SK-N-SH (cell line): ENCODE data around the gene AUP1.

Experiments used
- CHD2 ChIP-seq: fragments of 150-350 bp; IDR thresholded peaks from 2 replicates; pipeline ENCODE4 v1.6.1; 2018; ENCODE audit warnings: low read length; ENCODE audit not compliant: partially characterized antibody
- EP300 ChIP-seq, 2 experiments: IDR thresholded peaks; 2 replicates each; pipeline versions ENCODE4 v1.4.0 to v1.6.1; 2012; ENCODE audit warnings: borderline replicate concordance in 1 of 2, low read depth in 1 of 2, low read length in 1 of 2
- EZH2phosphoT487 ChIP-seq: fragments of 200-600 bp; sonication (generic); IDR thresholded peaks from 2 replicates; pipeline ENCODE4 v1.6.1; 2017; ENCODE audit warnings: low read depth, mixed run types, mild to moderate bottlenecking, antibody characterized with exemption, moderate library complexity, borderline replicate concordance
- JUND ChIP-seq: IDR thresholded peaks from 2 replicates; pipeline ENCODE4 v1.4.0; 2012
- MAX ChIP-seq: IDR thresholded peaks from 2 replicates; pipeline ENCODE4 v1.4.0; 2012; ENCODE audit warnings: low read depth
- POLR2AphosphoS5 ChIP-seq: IDR thresholded peaks from 2 replicates; pipeline ENCODE4 v1.6.1; 2012; ENCODE audit warnings: low read depth, low read length
- SIN3A ChIP-seq: IDR thresholded peaks from 2 replicates; pipeline ENCODE4 v1.6.1; 2012; ENCODE audit warnings: low read depth, mild to moderate bottlenecking, low read length, moderate library complexity, borderline replicate concordance
- SMC3 ChIP-seq: IDR thresholded peaks from 2 replicates; pipeline ENCODE4 v1.6.1; 2012; ENCODE audit warnings: low read depth, low read length, improper control_type of control experiment
- TAF1 ChIP-seq: IDR thresholded peaks from 2 replicates; pipeline ENCODE4 v1.6.1; 2012; ENCODE audit warnings: low read depth, mild to moderate bottlenecking, low read length, moderate library complexity, borderline replicate concordance
- ZBTB33 ChIP-seq: IDR thresholded peaks from 2 replicates; pipeline ENCODE4 v1.4.0; 2012; ENCODE audit warnings: low read depth, borderline replicate concordance
- TF ChIP-seq, protein P1 (sequence below): IDR thresholded peaks from 2 replicates; pipeline ENCODE4 v1.6.1; 2012; ENCODE audit warnings: mild to moderate bottlenecking, low read depth, low read length, moderate library complexity
- TF ChIP-seq, protein P2 (sequence below): fragments of 200-600 bp; sonication (generic); IDR thresholded peaks from 2 replicates; pipeline ENCODE4 v1.6.1; 2017; ENCODE audit warnings: antibody characterized with exemption, mild to moderate bottlenecking, moderate library complexity

- TF ChIP-seq, protein P1, sequence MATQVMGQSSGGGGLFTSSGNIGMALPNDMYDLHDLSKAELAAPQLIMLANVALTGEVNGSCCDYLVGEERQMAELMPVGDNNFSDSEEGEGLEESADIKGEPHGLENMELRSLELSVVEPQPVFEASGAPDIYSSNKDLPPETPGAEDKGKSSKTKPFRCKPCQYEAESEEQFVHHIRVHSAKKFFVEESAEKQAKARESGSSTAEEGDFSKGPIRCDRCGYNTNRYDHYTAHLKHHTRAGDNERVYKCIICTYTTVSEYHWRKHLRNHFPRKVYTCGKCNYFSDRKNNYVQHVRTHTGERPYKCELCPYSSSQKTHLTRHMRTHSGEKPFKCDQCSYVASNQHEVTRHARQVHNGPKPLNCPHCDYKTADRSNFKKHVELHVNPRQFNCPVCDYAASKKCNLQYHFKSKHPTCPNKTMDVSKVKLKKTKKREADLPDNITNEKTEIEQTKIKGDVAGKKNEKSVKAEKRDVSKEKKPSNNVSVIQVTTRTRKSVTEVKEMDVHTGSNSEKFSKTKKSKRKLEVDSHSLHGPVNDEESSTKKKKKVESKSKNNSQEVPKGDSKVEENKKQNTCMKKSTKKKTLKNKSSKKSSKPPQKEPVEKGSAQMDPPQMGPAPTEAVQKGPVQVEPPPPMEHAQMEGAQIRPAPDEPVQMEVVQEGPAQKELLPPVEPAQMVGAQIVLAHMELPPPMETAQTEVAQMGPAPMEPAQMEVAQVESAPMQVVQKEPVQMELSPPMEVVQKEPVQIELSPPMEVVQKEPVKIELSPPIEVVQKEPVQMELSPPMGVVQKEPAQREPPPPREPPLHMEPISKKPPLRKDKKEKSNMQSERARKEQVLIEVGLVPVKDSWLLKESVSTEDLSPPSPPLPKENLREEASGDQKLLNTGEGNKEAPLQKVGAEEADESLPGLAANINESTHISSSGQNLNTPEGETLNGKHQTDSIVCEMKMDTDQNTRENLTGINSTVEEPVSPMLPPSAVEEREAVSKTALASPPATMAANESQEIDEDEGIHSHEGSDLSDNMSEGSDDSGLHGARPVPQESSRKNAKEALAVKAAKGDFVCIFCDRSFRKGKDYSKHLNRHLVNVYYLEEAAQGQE: no peak
- TF ChIP-seq, protein P2, sequence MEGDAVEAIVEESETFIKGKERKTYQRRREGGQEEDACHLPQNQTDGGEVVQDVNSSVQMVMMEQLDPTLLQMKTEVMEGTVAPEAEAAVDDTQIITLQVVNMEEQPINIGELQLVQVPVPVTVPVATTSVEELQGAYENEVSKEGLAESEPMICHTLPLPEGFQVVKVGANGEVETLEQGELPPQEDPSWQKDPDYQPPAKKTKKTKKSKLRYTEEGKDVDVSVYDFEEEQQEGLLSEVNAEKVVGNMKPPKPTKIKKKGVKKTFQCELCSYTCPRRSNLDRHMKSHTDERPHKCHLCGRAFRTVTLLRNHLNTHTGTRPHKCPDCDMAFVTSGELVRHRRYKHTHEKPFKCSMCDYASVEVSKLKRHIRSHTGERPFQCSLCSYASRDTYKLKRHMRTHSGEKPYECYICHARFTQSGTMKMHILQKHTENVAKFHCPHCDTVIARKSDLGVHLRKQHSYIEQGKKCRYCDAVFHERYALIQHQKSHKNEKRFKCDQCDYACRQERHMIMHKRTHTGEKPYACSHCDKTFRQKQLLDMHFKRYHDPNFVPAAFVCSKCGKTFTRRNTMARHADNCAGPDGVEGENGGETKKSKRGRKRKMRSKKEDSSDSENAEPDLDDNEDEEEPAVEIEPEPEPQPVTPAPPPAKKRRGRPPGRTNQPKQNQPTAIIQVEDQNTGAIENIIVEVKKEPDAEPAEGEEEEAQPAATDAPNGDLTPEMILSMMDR: no peak
- TF ChIP-seq POLR2AphosphoS5 (no peak), EP300 (IDR thresholded peaks at IDR 0.05; ENCODE audit: borderline replicate concordance in 1 of 2, low read depth in 1 of 2, low read length in 1 of 2) (no peak), SMC3 (no peak), MAX (no peak), JUND (no peak), CHD2 (no peak), TAF1 (no peak), ZBTB33 (no peak), SIN3A (no peak), EZH2phosphoT487 (no peak)
These were observed 26.7 kb upstream of the AUP1 start for GRCh38 chr2:74556159-74556558.
